Measurements from ENCODE around the gene TRIM2.

GRCh38 chr4:153322791-153323190 lies 118.5 kb downstream of the TRIM2 start:
- TF ChIP-seq CTCF (IDR thresholded peaks at IDR 0.05; ENCODE audit: low read depth, low read length, poor library complexity, severe bottlenecking) = no peak
- no peak for TF ChIP-seq EZH2phosphoT487 (IDR thresholded peaks at IDR 0.05; ENCODE audit: borderline replicate concordance, low read length)

Measured in DOHH2 (cell line).